OCI-LY3 (cell line): ENCODE measurements around the gene USP2.

Experiments
- H2AFZ ChIP-seq: fragments of 200-600, 300-600 bp; shearing (Covaris generic); 2 replicates; pipeline ENCODE4 v1.6.0; 2014; ENCODE audit warnings: antibody characterized with exemption, low read depth, low read length
- H3K27ac ChIP-seq: fragments of 200-600, 300-600 bp; sonication (generic); 2 replicates; pipeline ENCODE4 v1.5.1; 2014; ENCODE audit warnings: mild to moderate bottlenecking, low read length, moderate library complexity, mixed read lengths
- H3K27me3 ChIP-seq: fragments of 200-600, 300-600 bp; sonication (generic); 2 replicates; pipeline ENCODE4 v1.6.1; 2014; ENCODE audit warnings: low read depth, low read length, mixed read lengths
- H3K36me3 ChIP-seq: fragments of 200-600, 300-600 bp; sonication (generic); replicated peaks from 2 replicates; pipeline ENCODE3; 2014; ENCODE audit warnings: low read depth, low read length, mixed read lengths
- H3K4me1 ChIP-seq: fragments of 300-600, 200-600 bp; sonication (generic); 2 replicates; pipeline ENCODE4 v1.6.1; 2014; ENCODE audit warnings: low read length, mixed read lengths
- H3K4me2 ChIP-seq: fragments of 200-600, 300-600 bp; sonication (generic); 2 replicates; pipeline ENCODE4 v1.6.1; 2014; ENCODE audit warnings: low read length, mixed read lengths
- H3K4me3 ChIP-seq: fragments of 300-600, 200-600 bp; sonication (generic); 2 replicates; pipeline ENCODE4 v1.5.1; 2014; ENCODE audit warnings: antibody characterized with exemption, mild to moderate bottlenecking, low read length, moderate library complexity
- H3K79me2 ChIP-seq: fragments of 300-600, 200-600 bp; shearing (Covaris generic); 2 replicates; pipeline ENCODE4 v1.6.1; 2014; ENCODE audit warnings: mild to moderate bottlenecking, low read length, mixed read lengths
- H3K9ac ChIP-seq: fragments of 300-600, 200-600 bp; shearing (Covaris generic); 2 replicates; pipeline ENCODE4 v1.6.0; 2014; ENCODE audit warnings: mild to moderate bottlenecking, low read length, moderate library complexity
- H3K9me3 ChIP-seq: fragments of 200-600, 300-600 bp; shearing (Covaris generic); 2 replicates; pipeline ENCODE4 v1.6.1; 2014; ENCODE audit warnings: low read length, mixed read lengths; ENCODE audit not compliant: insufficient read depth
- H4K20me1 ChIP-seq: fragments of 200-600, 300-600 bp; sonication (generic); 2 replicates; pipeline ENCODE4 v1.6.1; 2016; ENCODE audit warnings: low read length, mixed read lengths; ENCODE audit not compliant: insufficient read depth
- EZH2phosphoT487 ChIP-seq: fragments of 200-600 bp; shearing (Covaris generic); IDR thresholded peaks from 2 replicates; pipeline ENCODE4 v1.6.1; 2018; ENCODE audit warnings: antibody characterized with exemption, mixed run types, low read depth
- TF ChIP-seq, protein P1 (sequence below): fragments of 200-600, 300-600 bp; sonication (generic); IDR thresholded peaks from 2 replicates; pipeline ENCODE4 v1.5.1; 2014; ENCODE audit warnings: antibody characterized with exemption, low read length, low read depth

Gene USP2

DNA sequence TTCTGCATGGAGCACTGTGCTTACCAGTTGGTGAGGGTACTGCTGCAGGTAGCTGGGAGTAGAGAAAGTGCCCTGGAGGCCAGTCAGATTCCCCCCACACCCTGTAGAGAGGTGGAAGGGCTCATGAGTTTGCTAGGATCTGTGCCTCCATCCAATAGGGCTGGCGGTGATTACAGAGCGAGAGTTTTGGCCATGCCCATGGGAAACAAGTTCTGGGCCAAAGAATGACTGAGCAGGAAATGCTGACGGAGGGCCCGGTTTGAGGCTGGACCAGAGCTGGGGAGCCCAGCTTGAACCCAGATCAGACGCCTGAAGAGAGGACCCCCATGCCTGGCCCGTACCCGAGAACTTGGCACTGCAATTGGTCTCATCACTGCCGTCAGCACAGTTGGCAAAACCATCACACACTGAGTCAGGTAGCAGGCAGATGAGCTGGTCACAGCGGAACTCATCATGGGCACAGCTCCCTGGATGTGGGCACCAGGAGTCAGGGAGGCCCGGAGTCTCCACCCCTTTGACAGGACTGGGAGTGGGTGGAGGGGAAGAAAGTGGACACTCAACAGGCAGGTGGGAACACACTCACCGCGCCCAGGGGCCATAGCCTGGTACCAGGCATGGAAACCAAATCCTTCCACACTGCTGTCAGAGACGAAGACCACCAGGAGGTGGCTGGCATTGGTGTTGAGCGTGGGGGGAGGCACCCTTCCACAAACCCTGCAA is 37.0 kb downstream of the USP2 start:
- Histone ChIP-seq H4K20me1 (no peaks in the 10 kb centered on the region), H3K4me3 (no peak overlapping the region), H3K4me2 (no peak overlapping the region), H3K27me3 (peaks cover 7% of the 10 kb centered on the region; the same call in 1 of the 2 replicates), H3K4me1 (no peaks in the 10 kb centered on the region), H2AFZ (no peak overlapping the region), H3K36me3 (no peaks in the 10 kb centered on the region), H3K79me2 (no peaks in the 10 kb centered on the region), H3K27ac (no peak overlapping the region), H3K9ac (no peak overlapping the region), H3K9me3 (no peaks in the 10 kb centered on the region)
- TF ChIP-seq, protein P1, sequence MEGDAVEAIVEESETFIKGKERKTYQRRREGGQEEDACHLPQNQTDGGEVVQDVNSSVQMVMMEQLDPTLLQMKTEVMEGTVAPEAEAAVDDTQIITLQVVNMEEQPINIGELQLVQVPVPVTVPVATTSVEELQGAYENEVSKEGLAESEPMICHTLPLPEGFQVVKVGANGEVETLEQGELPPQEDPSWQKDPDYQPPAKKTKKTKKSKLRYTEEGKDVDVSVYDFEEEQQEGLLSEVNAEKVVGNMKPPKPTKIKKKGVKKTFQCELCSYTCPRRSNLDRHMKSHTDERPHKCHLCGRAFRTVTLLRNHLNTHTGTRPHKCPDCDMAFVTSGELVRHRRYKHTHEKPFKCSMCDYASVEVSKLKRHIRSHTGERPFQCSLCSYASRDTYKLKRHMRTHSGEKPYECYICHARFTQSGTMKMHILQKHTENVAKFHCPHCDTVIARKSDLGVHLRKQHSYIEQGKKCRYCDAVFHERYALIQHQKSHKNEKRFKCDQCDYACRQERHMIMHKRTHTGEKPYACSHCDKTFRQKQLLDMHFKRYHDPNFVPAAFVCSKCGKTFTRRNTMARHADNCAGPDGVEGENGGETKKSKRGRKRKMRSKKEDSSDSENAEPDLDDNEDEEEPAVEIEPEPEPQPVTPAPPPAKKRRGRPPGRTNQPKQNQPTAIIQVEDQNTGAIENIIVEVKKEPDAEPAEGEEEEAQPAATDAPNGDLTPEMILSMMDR: no peak
- TF ChIP-seq EZH2phosphoT487: no peak

DNA sequence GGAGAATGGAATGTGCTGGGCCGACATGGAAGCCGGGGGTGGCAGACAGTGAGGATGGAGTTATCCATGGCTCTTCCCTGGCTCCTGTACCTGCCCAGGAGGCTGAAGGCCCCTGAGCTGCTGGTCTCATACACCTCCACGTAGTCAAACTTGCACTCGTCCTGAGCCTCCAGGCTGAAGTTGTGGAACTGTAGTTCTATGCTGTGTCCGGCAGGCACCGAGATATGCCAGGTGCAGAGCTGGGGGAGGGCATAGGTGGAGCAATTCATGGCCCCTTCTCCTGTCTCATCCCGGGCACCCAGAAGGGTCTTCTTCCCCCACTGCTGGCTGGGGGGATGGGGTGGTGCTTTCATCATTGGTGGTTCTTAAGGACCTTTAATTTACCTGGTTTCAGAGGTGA is 37.8 kb downstream of the USP2 start:
- Histone ChIP-seq H3K9me3 (no peaks in the 10 kb centered on the region), H3K36me3 (no peaks in the 10 kb centered on the region), H3K27me3 (peaks cover 7% of the 10 kb centered on the region; the same call in 1 of the 2 replicates), H3K4me3 (no peak overlapping the region), H3K4me2 (no peak overlapping the region), H3K9ac (no peak overlapping the region), H2AFZ (no peak overlapping the region), H3K79me2 (no peaks in the 10 kb centered on the region), H3K27ac (no peak overlapping the region), H4K20me1 (no peaks in the 10 kb centered on the region), H3K4me1 (no peaks in the 10 kb centered on the region)
- TF ChIP-seq EZH2phosphoT487: no peak
- TF ChIP-seq, protein P1: no peak

DNA sequence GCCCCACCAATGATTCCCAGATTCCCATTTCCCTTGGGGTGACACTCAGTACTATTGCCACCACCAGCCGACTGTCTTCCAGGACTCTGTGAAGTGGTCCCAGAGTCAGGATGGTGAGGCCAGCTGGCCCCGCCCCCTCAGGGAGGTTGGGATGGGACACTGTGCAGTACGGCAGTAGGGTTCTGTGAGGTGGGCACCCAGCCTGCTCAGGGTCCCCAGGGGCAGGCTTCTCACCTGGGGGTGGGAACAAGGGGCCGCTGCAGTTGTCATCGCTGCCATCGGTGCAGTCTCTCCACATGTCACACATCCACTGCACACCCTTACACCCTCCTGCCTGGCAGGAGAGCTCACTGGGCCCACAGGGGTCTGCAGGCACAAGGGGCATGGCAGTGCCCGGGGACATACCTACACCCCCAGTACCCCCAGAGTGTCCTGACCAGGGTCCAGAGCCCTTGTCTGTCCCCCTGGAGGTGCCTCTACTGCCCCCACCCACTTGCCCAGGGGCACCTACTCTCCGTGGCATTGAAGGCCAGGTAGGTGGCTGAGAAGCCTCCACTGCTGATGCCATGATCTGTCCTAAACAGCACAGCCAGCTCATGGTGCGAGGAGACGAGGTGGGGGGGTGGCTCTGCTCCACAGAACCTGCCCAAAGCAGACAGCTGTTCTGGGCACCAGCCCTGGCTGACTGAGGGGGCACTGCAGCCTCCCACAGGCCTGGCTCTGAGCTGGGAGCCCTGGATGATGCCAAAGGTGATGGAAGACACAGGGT is 38.9 kb downstream of the USP2 start:
- H3K4me2 ChIP-seq: no peak overlapping the region
- no peaks in the 10 kb centered on the region for H3K9me3 ChIP-seq
- H2AFZ ChIP-seq: no peak overlapping the region
- peaks cover 7% of the 10 kb centered on the region; the same call in 1 of the 2 replicates for H3K27me3 ChIP-seq
- no peaks in the 10 kb centered on the region for H4K20me1 ChIP-seq
- H3K27ac ChIP-seq: no peak overlapping the region
- no peak overlapping the region for H3K9ac ChIP-seq
- H3K36me3 ChIP-seq: no peaks in the 10 kb centered on the region
- no peak overlapping the region for H3K4me3 ChIP-seq
- H3K79me2 ChIP-seq: no peaks in the 10 kb centered on the region
- no peak for TF ChIP-seq EZH2phosphoT487
- TF ChIP-seq, protein P1: no peak
- H3K4me1 ChIP-seq: peaks cover 6% of the 10 kb centered on the region; the same call in 1 of the 2 replicates

DNA sequence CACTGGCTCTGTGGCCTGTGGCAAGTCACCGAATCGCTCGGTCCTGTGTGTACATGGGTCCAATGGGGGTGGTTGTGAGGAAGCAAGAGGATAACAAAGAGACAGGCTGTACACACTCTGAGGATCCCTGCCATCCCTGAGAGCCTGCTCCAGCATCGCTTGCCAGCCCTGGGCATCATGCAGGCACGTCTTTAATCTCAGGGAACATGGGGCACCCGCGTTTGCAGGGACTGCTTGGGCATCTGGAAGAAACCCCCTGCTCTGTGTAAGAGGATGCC is 39.5 kb downstream of the USP2 start:
- Histone ChIP-seq H3K36me3 (peaks cover 3% of the 10 kb centered on the region), H3K27ac (no peak overlapping the region), H3K9me3 (no peaks in the 10 kb centered on the region), H3K4me1 (peaks cover 6% of the 10 kb centered on the region; the same call in 1 of the 2 replicates), H4K20me1 (no peaks in the 10 kb centered on the region; the same call in 1 of the 2 replicates), H3K9ac (no peak overlapping the region), H2AFZ (no peak overlapping the region), H3K4me3 (no peak overlapping the region), H3K4me2 (no peak overlapping the region), H3K27me3 (peaks cover 7% of the 10 kb centered on the region; the same call in 1 of the 2 replicates), H3K79me2 (peaks cover 3% of the 10 kb centered on the region; the same call in 1 of the 2 replicates)
- no peak for TF ChIP-seq EZH2phosphoT487
- TF ChIP-seq, protein P1: no peak
